IMR-90 (cell line): ENCODE measurements around the gene PHACTR3. TPM values are rescaled to one million over a fixed set of nuclear protein-coding genes. Genes with fewer than 3 reads are reported as not detected.

ENCODE experiments used
- ATAC-seq: fragments of 200-7000 bp; cut with Tn5 transposase; 2 replicates; pipeline ENCODE4 v1.9.1; 2020; ENCODE audit warnings: low read depth, mild to moderate bottlenecking, moderate library complexity
- BruUV-seq: library from RNA; stranded (reverse); fragments of 400-500 nt; replicated peaks from 2 replicates; lab custom pipeline; 2021; lab: Mats Ljungman, UMichigan
- CTCF ChIA-PET: fragments of 300-600 bp; formaldehyde crosslinking; extraction: SDS; loops from one replicate; lab custom pipeline; 2021; ENCODE audit warnings: antibody characterized with exemption; lab: Yijun Ruan, JAX
- POLR2A ChIA-PET: fragments of 300-600 bp; sonication (Branson Sonifier 250); formaldehyde crosslinking; loops from one replicate; lab custom pipeline; 2022; ENCODE audit warnings: antibody characterized with exemption; ENCODE audit not compliant: unreplicated experiment; lab: Charles Lee
- DNase-seq: peaks from one replicate; pipeline ENCODE4 v3.0.0; 2013
- H2AFZ ChIP-seq: replicated peaks from 2 replicates; pipeline ENCODE3; 2013; ENCODE audit warnings: low read length, mild to moderate bottlenecking; ENCODE audit not compliant: poor library complexity
- H2AK5ac ChIP-seq: 2 replicates; pipeline ENCODE4 v1.6.1; 2013; ENCODE audit warnings: low read depth, low read length, inconsistent platforms
- H2AK9ac ChIP-seq: replicated peaks from 2 replicates; pipeline ENCODE3; 2013; ENCODE audit warnings: mild to moderate bottlenecking, low read depth, low read length, moderate library complexity; ENCODE audit not compliant: poor library complexity
- H2BK120ac ChIP-seq: 2 replicates; pipeline ENCODE4 v1.6.1; 2013; ENCODE audit warnings: low read depth, low read length, inconsistent platforms
- H2BK15ac ChIP-seq: 3 replicates; pipeline ENCODE4 v1.6.1; 2013; ENCODE audit warnings: low read depth, low read length, inconsistent platforms
- H2BK20ac ChIP-seq: 2 replicates; pipeline ENCODE4 v1.6.1; 2013; ENCODE audit warnings: low read depth, mild to moderate bottlenecking, inconsistent platforms, low read length, moderate library complexity
- H2BK5ac ChIP-seq: 2 replicates; pipeline ENCODE4 v1.6.1; 2013; ENCODE audit warnings: mild to moderate bottlenecking, low read depth, low read length, inconsistent platforms; ENCODE audit not compliant: poor library complexity, severe bottlenecking
- H3K14ac ChIP-seq: replicated peaks from 2 replicates; pipeline ENCODE4 v1.6.1; 2013; ENCODE audit warnings: low read depth, low read length, inconsistent platforms
- H3K18ac ChIP-seq: 2 replicates; pipeline ENCODE4 v1.6.1; 2013; ENCODE audit warnings: low read depth, low read length, control low read depth
- H3K23ac ChIP-seq: 2 replicates; pipeline ENCODE4 v1.6.1; 2013; ENCODE audit warnings: low read depth, low read length, inconsistent platforms
- H3K27ac ChIP-seq: 2 replicates; pipeline ENCODE4 v1.5.1; 2013; ENCODE audit warnings: mild to moderate bottlenecking, control low read depth, low read length; ENCODE audit not compliant: insufficient read depth
- H3K27me3 ChIP-seq: 2 replicates; pipeline ENCODE4 v1.6.1; 2013; ENCODE audit warnings: low read length; ENCODE audit not compliant: control insufficient read depth, insufficient read depth
- H3K36me3 ChIP-seq: 2 replicates; pipeline ENCODE4 v1.6.1; 2013; ENCODE audit warnings: low read length, mixed read lengths; ENCODE audit not compliant: control insufficient read depth, insufficient read depth
- H3K4ac ChIP-seq: 2 replicates; pipeline ENCODE4 v1.6.1; 2013; ENCODE audit warnings: low read depth, low read length, inconsistent platforms
- H3K4me1 ChIP-seq: 2 replicates; pipeline ENCODE4 v1.6.1; 2013; ENCODE audit warnings: low read length, mixed read lengths; ENCODE audit not compliant: control insufficient read depth, insufficient read depth
- H3K4me2 ChIP-seq: 2 replicates; pipeline ENCODE4 v1.6.1; 2013; ENCODE audit warnings: low read depth, mild to moderate bottlenecking, control low read depth, low read length, moderate library complexity
- H3K4me3 ChIP-seq: 2 replicates; pipeline ENCODE4 v1.5.1; 2013; ENCODE audit warnings: low read depth, mild to moderate bottlenecking, control low read depth, low read length, moderate library complexity; ENCODE audit not compliant: insufficient read depth
- H3K56ac ChIP-seq: 2 replicates; pipeline ENCODE4 v1.6.1; 2013; ENCODE audit warnings: low read length, inconsistent platforms; ENCODE audit not compliant: insufficient read depth; ENCODE audit errors: extremely low read depth
- H3K79me1 ChIP-seq, 2 experiments: 2 replicates each; pipeline ENCODE4 v1.6.1; 2013; ENCODE audit warnings: low read length in 2 of 2, inconsistent platforms in 1 of 2, low read depth in 1 of 2
- H3K9ac ChIP-seq: 2 replicates; pipeline ENCODE4 v1.6.1; 2013; ENCODE audit warnings: low read depth, low read length, control low read depth
- H3K9me1 ChIP-seq: 2 replicates; pipeline ENCODE4 v1.6.1; 2013; ENCODE audit warnings: low read length, inconsistent platforms; ENCODE audit not compliant: insufficient read depth
- H3K9me3 ChIP-seq: 2 replicates; pipeline ENCODE4 v1.6.1; 2013; ENCODE audit warnings: low read length; ENCODE audit not compliant: control insufficient read depth, insufficient read depth
- H4K20me1 ChIP-seq: 2 replicates; pipeline ENCODE4 v1.6.1; 2013; ENCODE audit warnings: low read length, inconsistent platforms; ENCODE audit not compliant: insufficient read depth
- H4K5ac ChIP-seq: 2 replicates; pipeline ENCODE4 v1.6.1; 2013; ENCODE audit warnings: mild to moderate bottlenecking, low read depth, low read length, control low read depth
- H4K8ac ChIP-seq, 2 experiments: 2 replicates each; pipeline ENCODE4 v1.6.1; 2013; ENCODE audit warnings: low read depth in 2 of 2, low read length in 2 of 2, control low read depth in 1 of 2, inconsistent platforms in 1 of 2
- H4K91ac ChIP-seq: 2 replicates; pipeline ENCODE4 v1.6.1; 2013; ENCODE audit warnings: low read depth, low read length, inconsistent platforms; ENCODE audit not compliant: insufficient read depth
- MXI1 ChIP-seq: IDR thresholded peaks from 2 replicates; pipeline ENCODE4 v1.6.1; 2012; ENCODE audit warnings: low read depth, mild to moderate bottlenecking, low read length, moderate library complexity, borderline replicate concordance
- WGBS, 2 experiments: methylation state at CpG; one replicate each; pipeline versions ENCODE4 v1.1.5 to v1.1.7; 2013; ENCODE audit warnings: missing lambda C conversion rate in 2 of 2; ENCODE audit not compliant: insufficient read length in 1 of 2; ENCODE audit errors: extremely low coverage in 2 of 2; 5-methylcytosine and 5-hydroxymethylcytosine counted together
- dilution Hi-C: fragments of 300-500 bp; cut with HindIII; formaldehyde crosslinking; loops from one replicate; pipeline ENCODE4 v1.14.3; 2018; ENCODE audit warnings: low sequenced_read_pairs; ENCODE audit not compliant: unreplicated experiment
- in situ Hi-C: fragments of 300-500 bp; cut with MboI; formaldehyde crosslinking; loops from 3 replicates; pipeline ENCODE4 v1.14.3; 2019; ENCODE audit warnings: low sequenced_read_pairs, inconsistent platforms, mixed read lengths
- intact Hi-C: fragments of 100-400 bp; cut with micrococcal nuclease; formaldehyde crosslinking; loops from 2 replicates; pipeline ENCODE4 v1.10.0; 2022
- polyA plus RNA-seq, 3 experiments: library from polyadenylated mRNA; depleted of rRNA; stranded (reverse); fragments of >200 nt; gene quantifications; 2 replicates each; pipeline ENCODE4 v1.2.3, GENCODE V29; 2012; ENCODE audit warnings: low replicate concordance in 1 of 3
- total RNA-seq: library from RNA; depleted of rRNA; stranded (reverse); fragments of >200 nt; gene quantifications from 2 replicates; pipeline ENCODE4 v1.2.3, GENCODE V29; 2012

PHACTR3 gene
- total and polyA plus RNA-seq, 2 of the 4 experiments (the other 2 are of a cell fraction): not detected

GRCh38 chr20:59617221-59617620, 12.9 kb downstream of the PHACTR3 start:
- CTCF ChIA-PET: no interaction called here
- dilution Hi-C loops: no loop called here
- H3K14ac ChIP-seq: no peak overlapping the region

More at GRCh38 chr20:59617221-59617620, 12.9 kb downstream of the PHACTR3 start:
- H4K20me1 ChIP-seq: no peaks in the 10 kb centered on the region
- H3K9ac ChIP-seq: no peak overlapping the region
- intact Hi-C loops (no loop called here), in situ Hi-C loops (no loop called here)
- no peak overlapping the region for H2AK9ac ChIP-seq
- no peak overlapping the region for H2AK5ac ChIP-seq
- H2BK20ac ChIP-seq: no peak overlapping the region
- H3K4me2 ChIP-seq: no peak overlapping the region
- H3K27ac ChIP-seq: no peak overlapping the region
- H2BK15ac ChIP-seq: no peak overlapping the region
- no peak for DNase-seq
- no CpG with 5 or more reads among the region's 2 CpGs for WGBS, 2 experiments
- H3K36me3 ChIP-seq: no peaks in the 10 kb centered on the region
- no TSS peak for BruUV-seq
- no peak overlapping the region for H3K4ac ChIP-seq
- no peaks in the 10 kb centered on the region for H3K79me1 ChIP-seq
- H3K9me1 ChIP-seq: no peaks in the 10 kb centered on the region
- H3K4me3 ChIP-seq: no peak overlapping the region
- no peak overlapping the region for H4K91ac ChIP-seq
- H2BK120ac ChIP-seq: no peak overlapping the region
- no peak overlapping the region for H3K18ac ChIP-seq
- peaks cover 13% of the 10 kb centered on the region for H3K9me3 ChIP-seq
- TF ChIP-seq MXI1: no peak
- H2BK5ac ChIP-seq: no peak overlapping the region
- H3K27me3 ChIP-seq: no peaks in the 10 kb centered on the region
- no peak overlapping the region for H4K8ac ChIP-seq
- no peak overlapping the region for H3K56ac ChIP-seq
- no peaks in the 10 kb centered on the region for H3K4me1 ChIP-seq
- no peak overlapping the region for H2AFZ ChIP-seq
- H3K23ac ChIP-seq: no peak overlapping the region
- no peak for ATAC-seq
- H4K5ac ChIP-seq: no peak overlapping the region
- POLR2A ChIA-PET: no interaction called here
